K562 (cell line): ENCODE measurements around the gene ACSL6. TPM values are rescaled to one million over a fixed set of nuclear protein-coding genes. Genes with fewer than 3 reads are reported as not detected.
"Not testable (repeated sequence)": the region's sequence is repeated elsewhere in the genome, so short reads cannot be mapped to it uniquely, and the experiment has no call there.

ENCODE experiments used
- ATAC-seq: fragments of 200-7000 bp; cut with Tn5 transposase; 3 replicates; pipeline ENCODE4 v1.9.1; 2020; ENCODE audit warnings: moderate library complexity
- BruUV-seq: library from RNA; stranded (reverse); fragments of 400-500 nt; replicated peaks from 2 replicates; lab custom pipeline; 2021; lab: Mats Ljungman, UMichigan
- CTCF ChIA-PET: fragments of 300-600 bp; formaldehyde crosslinking; extraction: SDS; loops from one replicate; lab custom pipeline; 2021; ENCODE audit warnings: low intra/inter-chr PET ratio; lab: Yijun Ruan, JAX
- POLR2A ChIA-PET: fragments of 300-600, 350-650 bp; sonication (Branson Sonifier 250); formaldehyde crosslinking; extraction: SDS; loops from one replicate; lab custom pipeline; 2021; ENCODE audit warnings: antibody characterized with exemption, inconsistent platforms; lab: Yijun Ruan, JAX
- DNase-seq, 4 experiments: peaks; one replicate each; pipeline versions ENCODE4 v3.0.0 to v3.0.0-alpha.2; 2011 to 2018; ENCODE audit warnings: low spot score in 3 of 4, mixed read lengths in 3 of 4; ENCODE audit errors: extremely low read depth in 1 of 4
- FAIRE-seq: peaks from 2 replicates; lab custom pipeline; 2011; peaks lifted over from hg19 to GRCh38; lab: Jason Lieb, UNC
- H2AFZ ChIP-seq: 2 replicates; pipeline ENCODE4 v1.6.0; 2011; ENCODE audit warnings: low read depth, low read length, control low read depth, inconsistent platforms
- H3K27ac ChIP-seq: fragments of 200-600 bp; 3 replicates; pipeline ENCODE4 v1.8.0; 2011; ENCODE audit warnings: low read depth, mild to moderate bottlenecking, control low read depth, inconsistent platforms, low read length, moderate library complexity, mixed read lengths; ENCODE audit errors: extremely low read depth
- H3K27me3 ChIP-seq, 2 experiments: fragments of 300-600 bp in 1 of 2; 2 replicates in 1 of 2; 3 replicates in 1 of 2; pipeline versions ENCODE4 v1.6.0 to v1.8.0; 2011; ENCODE audit warnings: inconsistent platforms in 2 of 2, low read length in 2 of 2, mild to moderate bottlenecking in 1 of 2, mixed read lengths in 1 of 2, moderate library complexity in 1 of 2; ENCODE audit not compliant: control insufficient read depth in 2 of 2, insufficient read depth in 2 of 2
- H3K36me3 ChIP-seq: fragments of 300-600 bp; 3 replicates; pipeline ENCODE4 v1.8.0; 2011; ENCODE audit warnings: mild to moderate bottlenecking, low read length, inconsistent platforms; ENCODE audit not compliant: control insufficient read depth, insufficient read depth
- H3K4me1 ChIP-seq, 2 experiments: fragments of 200-600 bp in 1 of 2; replicated peaks in 1 of 2; 2 replicates in 1 of 2; 3 replicates in 1 of 2; pipeline versions ENCODE4 v1.5.1 to v1.8.0; 2011; ENCODE audit warnings: inconsistent platforms in 2 of 2, low read length in 2 of 2, mild to moderate bottlenecking in 1 of 2, mixed read lengths in 1 of 2, moderate library complexity in 1 of 2; ENCODE audit not compliant: control insufficient read depth in 2 of 2, insufficient read depth in 2 of 2
- H3K4me2 ChIP-seq: 2 replicates; pipeline ENCODE4 v1.6.1; 2011; ENCODE audit warnings: low read length, control low read depth, inconsistent platforms, mixed read lengths; ENCODE audit not compliant: insufficient read depth
- H3K4me3 ChIP-seq: fragments of 200-600 bp; sonication (generic), shearing (Covaris generic); 2 replicates; pipeline ENCODE4 v1.5.1; 2016; ENCODE audit warnings: control low read depth, inconsistent platforms
- H3K79me2 ChIP-seq: fragments of 200-600 bp; 3 replicates; pipeline ENCODE4 v1.8.0; 2011; ENCODE audit warnings: low read length, inconsistent platforms; ENCODE audit not compliant: control insufficient read depth, insufficient read depth
- H3K9ac ChIP-seq, 2 experiments: 2 replicates each; pipeline versions ENCODE4 v1.6.0 to v1.6.1; 2011; ENCODE audit warnings: low read depth in 2 of 2, low read length in 2 of 2, control low read depth in 1 of 2, inconsistent platforms in 1 of 2, mild to moderate bottlenecking in 1 of 2, mixed read lengths in 1 of 2; ENCODE audit not compliant: insufficient read depth in 1 of 2
- H3K9me1 ChIP-seq: one replicate; pipeline ENCODE4 v1.6.0; 2011; ENCODE audit warnings: inconsistent platforms, mild to moderate bottlenecking, low read length, moderate library complexity; ENCODE audit not compliant: control insufficient read depth, insufficient read depth
- H3K9me3 ChIP-seq: replicated peaks from 2 replicates; pipeline ENCODE4 v1.5.1; 2011; ENCODE audit warnings: low read depth, low read length, inconsistent platforms; ENCODE audit not compliant: control insufficient read depth, insufficient read depth
- H4K20me1 ChIP-seq: replicated peaks from 2 replicates; pipeline ENCODE4 v1.6.1; 2011; ENCODE audit warnings: low read length, inconsistent platforms, mixed read lengths; ENCODE audit not compliant: control insufficient read depth, insufficient read depth
- BCOR ChIP-seq: fragments of 450-650 bp; IDR thresholded peaks from 2 replicates; pipeline ENCODE4 v1.6.1; 2016
- DEAF1 ChIP-seq: fragments of 450-650 bp; formaldehyde crosslinking; IDR thresholded peaks from 2 replicates; pipeline ENCODE4 v1.4.0; 2020; ENCODE audit warnings: mild to moderate bottlenecking, moderate library complexity
- EWSR1 ChIP-seq: fragments of 450-650 bp; IDR thresholded peaks from 2 replicates; pipeline ENCODE4 v1.6.1; 2018; ENCODE audit warnings: borderline replicate concordance, mild to moderate bottlenecking, low read depth, moderate library complexity; ENCODE audit not compliant: partially characterized antibody
- RB1 ChIP-seq: fragments of 450-650 bp; IDR thresholded peaks from 2 replicates; pipeline ENCODE4 v1.6.1; 2017; ENCODE audit warnings: low read depth, mild to moderate bottlenecking
- XRCC3 ChIP-seq: fragments of 450-650 bp; IDR thresholded peaks from 2 replicates; pipeline ENCODE4 v1.6.1; 2017; ENCODE audit warnings: mild to moderate bottlenecking, moderate library complexity
- ZNF668 ChIP-seq: fragments of 250-450 bp; sonication (Bioruptor Pico); IDR thresholded peaks from 2 replicates; pipeline ENCODE4 v1.8.0; 2022; ENCODE audit warnings: mild to moderate bottlenecking, inconsistent platforms
- WGBS: fragments of 100-300 bp; shearing (Covaris generic); methylation state at CpG from one replicate; pipeline ENCODE4 v1.1.6; 2016; ENCODE audit warnings: low coverage, mixed read lengths; ENCODE audit not compliant: insufficient coverage; ENCODE audit errors: missing lambda C conversion rate; 5-methylcytosine and 5-hydroxymethylcytosine counted together
- in situ Hi-C: fragments of 300-500 bp; cut with MboI; formaldehyde crosslinking; loops from 4 replicates; pipeline ENCODE4 v1.15.0; 2018; ENCODE audit warnings: inconsistent platforms, mixed read lengths
- intact Hi-C: fragments of 100-400 bp; cut with micrococcal nuclease; formaldehyde crosslinking; loops from 2 replicates; pipeline ENCODE4 v1.14.2; 2022
- polyA plus RNA-seq, 8 experiments: library from polyadenylated mRNA; depleted of rRNA in 4 of 8; stranded (reverse) in 5 of 8; unstranded in 3 of 8; fragments of >200 nt; fragmentation: Nextera tagmentation in 2 of 8; fragmentation: Illumina TruSeq in 1 of 8; extraction: Ambion mirVana in 2 of 8; extraction: Trizol in 1 of 8; gene quantifications; 2 replicates each; pipeline versions ENCODE4 v1.2.1 to v1.2.3, GENCODE V29; 2011 to 2014; ENCODE audit warnings: inconsistent platforms in 1 of 8, missing spikeins in 1 of 8
- total RNA-seq, 7 experiments: library from RNA; depleted of rRNA in 6 of 7; stranded (reverse); fragments of >200 nt in 6 of 7; fragmentation: Illumina TruSeq in 2 of 7; extraction: Trizol in 2 of 7; gene quantifications; 2 replicates each; pipeline versions ENCODE4 v1.2.1 to v1.2.3, GENCODE V29; 2011 to 2021; ENCODE audit warnings: low replicate concordance in 1 of 7

The ACSL6 gene
- total and polyA plus RNA-seq, 9 of the 15 experiments (the other 6 are each of a cell fraction or from before 2014, with no cell fraction given), result 0.50 to 1.5 (median 0.69) TPM

GRCh38 chr5:131913603-131914002 is 97.9 kb downstream of the ACSL6 start:
- WGBS, result 0% methylated on average over 3 of the region's 3 CpGs
- in situ Hi-C loops, result no loop called here
- Histone ChIP-seq H3K4me3 (no peak overlapping the region), H3K9me1 (no peaks in the 10 kb centered on the region), H3K79me2 (no peaks in the 10 kb centered on the region), H3K36me3 (no peaks in the 10 kb centered on the region), H3K4me1 (no peaks in the 10 kb centered on the region), H3K27me3 (peaks cover 0 to 2% of the 10 kb centered on the region in 2 experiments; a peak in 1 of 5 replicates), H2AFZ (no peak overlapping the region), H3K9ac (no peak overlapping the region), H3K4me2 (no peak overlapping the region), H3K9me3 (no peaks in the 10 kb centered on the region), H4K20me1 (no peaks in the 10 kb centered on the region), H3K27ac (no peak overlapping the region)
- no peak for ATAC-seq
- intact Hi-C loops, result no loop called here
- no peak for FAIRE-seq
- no peak for TF ChIP-seq EWSR1
- TF ChIP-seq BCOR, result no peak
- no peak for TF ChIP-seq RB1
- CTCF ChIA-PET, result no interaction called here
- DNase-seq, result no peak
- no TSS peak for BruUV-seq
- POLR2A ChIA-PET, result interaction anchor here (0.6 kb wide), 1 partner anchor 223 kb away, joined by 3 read pairs; no protein-coding TSS in a partner anchor

- H3K79me2 ChIP-seq, result no peaks in the 10 kb centered on the region
- no peaks in the 10 kb centered on the region for H3K9me1 ChIP-seq
- no peak overlapping the region for H3K4me2 ChIP-seq
- H2AFZ ChIP-seq, result no peak overlapping the region
- H3K4me3 ChIP-seq, result no peak overlapping the region
- 3% methylated on average over 2 of the region's 2 CpGs for WGBS
- no peaks in the 10 kb centered on the region; a peak in 1 of 5 replicates for H3K27me3 ChIP-seq
- no peaks in the 10 kb centered on the region for H3K4me1 ChIP-seq
- DNase-seq (no peak), ATAC-seq (no peak), FAIRE-seq (no peak)
- no peak for TF ChIP-seq ZNF668 (CRISPR knock-in tag)
- no peak for TF ChIP-seq XRCC3
- TF ChIP-seq DEAF1 (CRISPR knock-in tag), result no peak
- in situ Hi-C loops, result no loop called here
- intact Hi-C loops, result no loop called here
- ChIA-PET POLR2A (no interaction called here), CTCF (no interaction called here)
- no peaks in the 10 kb centered on the region for H4K20me1 ChIP-seq
- H3K27ac ChIP-seq, result no peak overlapping the region
- H3K36me3 ChIP-seq, result no peaks in the 10 kb centered on the region
- no peaks in the 10 kb centered on the region for H3K9me3 ChIP-seq
- H3K9ac ChIP-seq, result no peak overlapping the region
- no TSS peak for BruUV-seq
Observed at GRCh38 chr5:131906668-131907067, 104.8 kb downstream of the ACSL6 start.

- CTCF ChIA-PET, H2AFZ ChIP-seq, in situ Hi-C loops, H3K9me3 ChIP-seq, H3K4me3 ChIP-seq, H3K9me1 ChIP-seq, H4K20me1 ChIP-seq, FAIRE-seq, H3K4me2 ChIP-seq, intact Hi-C loops, BruUV-seq, DNase-seq, H3K79me2 ChIP-seq, H3K27ac ChIP-seq, H3K36me3 ChIP-seq, ATAC-seq, H3K9ac ChIP-seq, H3K4me1 ChIP-seq: not testable (repeated sequence)
- WGBS, result 0% methylated on average over 1 of the region's 1 CpG
- POLR2A ChIA-PET, result interaction anchor here (0.6 to 1.2 kb wide), 2 partner anchors 10 to 352 kb away, joined by 3 read pairs; no protein-coding TSS in a partner anchor
- H3K27me3 ChIP-seq, result peaks cover 0 to 18% of the 10 kb centered on the region in 2 experiments; a peak in 3 of 5 replicates
Observed at GRCh38 chr5:131902266-131902665, 109.2 kb downstream of the ACSL6 start.
